HG02588 (cell line): Measurements from ENCODE around the gene TAOK2.
"Not testable (repeated sequence)": the region's sequence is repeated elsewhere in the genome, so short reads cannot be mapped to it uniquely, and the experiment has no call there.

ENCODE experiments used
- ATAC-seq: cut with Tn5 transposase; IDR thresholded peaks from one replicate; pipeline ENCODE4 v1.9.1; 2021; ENCODE audit warnings: mild to moderate bottlenecking, moderate library complexity; ENCODE audit not compliant: unreplicated experiment

TAOK2 gene

GRCh38 chr16:29973384-29974246 is at the start of gene TAOK2:
TAOK2 (plus strand) TSS chr16:29973868; CDS start chr16:29977773, 3,905 bp downstream.
- peak; percentile 91 for ATAC-seq

GRCh38 chr16:29925105-29925756 is 48.4 kb upstream of the TAOK2 start:
- ATAC-seq, result no peak

- peak; percentile 85 for ATAC-seq
These were observed 47.6 kb upstream of the TAOK2 start, which contains the start of gene KCTD13 for GRCh38 chr16:29925781-29926710. KCTD13 (minus strand) TSS chr16:29926226; CDS start chr16:29926033, 193 bp downstream.

GRCh38 chr16:29926711-29927052 is 47.0 kb upstream of the TAOK2 start:
- ATAC-seq, result no peak

- ATAC-seq, result no peak
These were observed 46.4 kb upstream of the TAOK2 start for GRCh38 chr16:29927070-29927905.

- ATAC-seq, result not testable (repeated sequence)
These were observed 41.9 kb upstream of the TAOK2 start for GRCh38 chr16:29931750-29932149.

- no peak for ATAC-seq
These were observed 33.0 kb upstream of the TAOK2 start for GRCh38 chr16:29940656-29941055.

- ATAC-seq, result no peak
These were observed 29.5 kb upstream of the TAOK2 start for GRCh38 chr16:29943846-29944799.

GRCh38 chr16:29947897-29948296 is 25.8 kb upstream of the TAOK2 start:
- ATAC-seq, result no peak

- no peak for ATAC-seq
These were observed 22.7 kb upstream of the TAOK2 start for GRCh38 chr16:29950806-29951461.

GRCh38 chr16:29951625-29952365 is 21.9 kb upstream of the TAOK2 start:
- no peak for ATAC-seq

- no peak for ATAC-seq
These were observed 14.9 kb upstream of the TAOK2 start for GRCh38 chr16:29958756-29959155.

- no peak for ATAC-seq
These were observed 14.4 kb upstream of the TAOK2 start for GRCh38 chr16:29959293-29959692.

GRCh38 chr16:29959821-29960220 is 13.8 kb upstream of the TAOK2 start:
- not testable (repeated sequence) for ATAC-seq

GRCh38 chr16:29961127-29961478 is 12.6 kb upstream of the TAOK2 start:
- no peak for ATAC-seq

GRCh38 chr16:29961479-29962343 is 12.0 kb upstream of the TAOK2 start, which contains the start of gene TMEM219:
TMEM219 (plus strand) TSS chr16:29962079; CDS start chr16:29963144, 1,065 bp downstream.
- ATAC-seq, result peak; percentile 84
